Peyer's patch (tissue), 4 donors: Measurements from ENCODE around the gene MESP1.

Experiments
- POLR2A ChIP-seq, 2 donors: fragments of 450-650 bp; IDR thresholded peaks; one replicate each; pipeline ENCODE4 v1.5.1; 2017; ENCODE audit warnings: antibody characterized with exemption in 2 of 2, mild to moderate bottlenecking in 2 of 2, moderate library complexity in 2 of 2
- TF ChIP-seq, protein P1 (sequence below), 6 experiments: fragments of 450-650 bp in 4 of 6; fragments of 200-600 bp in 2 of 6; sonication (generic) in 1 of 6; IDR thresholded peaks; one replicate each; pipeline ENCODE4 v1.5.1; 2017 to 2019; ENCODE audit warnings: antibody characterized with exemption in 6 of 6, mild to moderate bottlenecking in 3 of 6, moderate library complexity in 1 of 6

DNA sequence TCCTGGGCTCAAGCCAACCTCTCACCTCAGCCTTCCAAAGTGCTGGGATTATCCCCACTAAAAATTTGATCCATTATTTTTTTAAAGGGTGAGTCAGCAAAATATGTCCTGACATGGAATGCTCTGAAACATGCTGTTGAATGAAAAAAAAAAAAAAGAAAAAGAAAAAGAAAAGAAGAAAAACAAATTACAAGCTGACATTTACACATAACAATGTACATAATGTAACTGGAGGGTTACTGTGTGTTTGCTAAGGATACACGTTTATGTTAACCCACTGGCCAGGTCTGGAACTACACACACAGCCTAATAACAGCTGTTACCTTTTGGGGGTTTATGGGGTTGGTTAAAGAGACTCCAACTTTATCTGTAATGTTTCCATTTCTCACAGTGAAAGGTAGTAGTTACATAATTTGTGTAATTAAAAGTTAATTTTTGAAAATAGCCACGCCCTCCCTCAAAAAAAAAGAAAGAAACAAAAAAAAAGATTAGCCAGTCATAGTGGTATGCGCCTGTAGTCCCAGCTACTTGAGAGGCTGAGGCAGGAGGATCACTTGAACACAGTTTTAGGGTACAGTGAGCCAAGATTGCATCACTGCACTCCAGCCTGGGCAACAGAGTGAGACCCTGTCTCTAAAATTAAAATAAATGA lies 22.0 kb upstream of the MESP1 start:
- no peak for TF ChIP-seq POLR2A (IDR thresholded peaks at IDR 0.05)
- TF ChIP-seq, protein P1, sequence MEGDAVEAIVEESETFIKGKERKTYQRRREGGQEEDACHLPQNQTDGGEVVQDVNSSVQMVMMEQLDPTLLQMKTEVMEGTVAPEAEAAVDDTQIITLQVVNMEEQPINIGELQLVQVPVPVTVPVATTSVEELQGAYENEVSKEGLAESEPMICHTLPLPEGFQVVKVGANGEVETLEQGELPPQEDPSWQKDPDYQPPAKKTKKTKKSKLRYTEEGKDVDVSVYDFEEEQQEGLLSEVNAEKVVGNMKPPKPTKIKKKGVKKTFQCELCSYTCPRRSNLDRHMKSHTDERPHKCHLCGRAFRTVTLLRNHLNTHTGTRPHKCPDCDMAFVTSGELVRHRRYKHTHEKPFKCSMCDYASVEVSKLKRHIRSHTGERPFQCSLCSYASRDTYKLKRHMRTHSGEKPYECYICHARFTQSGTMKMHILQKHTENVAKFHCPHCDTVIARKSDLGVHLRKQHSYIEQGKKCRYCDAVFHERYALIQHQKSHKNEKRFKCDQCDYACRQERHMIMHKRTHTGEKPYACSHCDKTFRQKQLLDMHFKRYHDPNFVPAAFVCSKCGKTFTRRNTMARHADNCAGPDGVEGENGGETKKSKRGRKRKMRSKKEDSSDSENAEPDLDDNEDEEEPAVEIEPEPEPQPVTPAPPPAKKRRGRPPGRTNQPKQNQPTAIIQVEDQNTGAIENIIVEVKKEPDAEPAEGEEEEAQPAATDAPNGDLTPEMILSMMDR (IDR thresholded peaks at IDR 0.05), result peak in 4 of 6 experiments; percentile 11 to 53 (median 50)
